ENCODE measurements around the gene RABGAP1L. TPM values are rescaled to one million over a fixed set of nuclear protein-coding genes. Genes with fewer than 3 reads are reported as not detected.

RABGAP1L gene
- total RNA-seq, 1 donor from 2014 or later: 46.0 TPM

- H3K27me3 Mint-ChIP-seq (ENCODE audit: insufficient read depth, low read depth): no peaks in the 10 kb centered on the region
- Histone ChIP-seq H3K27ac (no peak overlapping the region), H2AFZ (replicated peaks) (no peak overlapping the region), H3K9ac (no peak overlapping the region), H3K27me3 (no peaks in the 10 kb centered on the region), H3K79me2 (ENCODE audit: low read depth) (peaks cover 45% of the 10 kb centered on the region), H3K4me3 (no peak overlapping the region), H3F3A (ENCODE audit: low read depth) (no peaks in the 10 kb centered on the region), H3K9me3 (ENCODE audit: low read depth) (no peaks in the 10 kb centered on the region), H3K4me1 (no peaks in the 10 kb centered on the region), H3K4me2 (no peak overlapping the region), H3K36me3 (no peaks in the 10 kb centered on the region), H4K20me1 (ENCODE audit: low read depth) (no peaks in the 10 kb centered on the region)
- TF ChIP-seq EZH2phosphoT487 (IDR thresholded peaks at IDR 0.05): no peak
- TF ChIP-seq CTCF (IDR thresholded peaks at IDR 0.05): no peak
- no peak for TF ChIP-seq EZH2 (IDR thresholded peaks at IDR 0.05)
- no peak overlapping the region for H3K27ac Mint-ChIP-seq
- no peaks in the 10 kb centered on the region for H3K4me1 Mint-ChIP-seq
- peaks cover 3% of the 10 kb centered on the region for H3K36me3 Mint-ChIP-seq
- H3K4me3 Mint-ChIP-seq: no peak overlapping the region
- peaks cover 5% of the 10 kb centered on the region for H3K9me3 Mint-ChIP-seq
- DNase-seq (ENCODE audit: low spot score): no peak
Observed at GRCh38 chr1:174900317-174900716, 741.0 kb downstream of the RABGAP1L start.

- Mint-ChIP-seq H3K36me3 (peaks cover 3% of the 10 kb centered on the region), H3K27ac (no peak overlapping the region)
Observed at GRCh38 chr1:174902531-174903099, 743.3 kb downstream of the RABGAP1L start.

GRCh38 chr1:174911606-174912005 lies 752.3 kb downstream of the RABGAP1L start:
- H3K4me1 ChIP-seq: peaks cover 15% of the 10 kb centered on the region
- H3K36me3 ChIP-seq: no peaks in the 10 kb centered on the region
- H4K20me1 ChIP-seq (ENCODE audit: low read depth): no peaks in the 10 kb centered on the region
- Mint-ChIP-seq H3K4me1 (no peaks in the 10 kb centered on the region), H3K27ac (no peak overlapping the region), H3K27me3 (ENCODE audit: insufficient read depth, low read depth) (no peaks in the 10 kb centered on the region), H3K36me3 (no peaks in the 10 kb centered on the region), H3K9me3 (no peaks in the 10 kb centered on the region), H3K4me3 (no peak overlapping the region)
- H3K4me2 ChIP-seq: no peak overlapping the region
- no peaks in the 10 kb centered on the region for H3K27me3 ChIP-seq
- no peak overlapping the region for H2AFZ ChIP-seq (replicated peaks)
- no peak overlapping the region for H3K9ac ChIP-seq
- no peak overlapping the region for H3K27ac ChIP-seq
- H3K9me3 ChIP-seq (ENCODE audit: low read depth): no peaks in the 10 kb centered on the region
- peaks cover 16% of the 10 kb centered on the region for H3K79me2 ChIP-seq (ENCODE audit: low read depth)
- no peak overlapping the region for H3K4me3 ChIP-seq
- TF ChIP-seq CTCF (IDR thresholded peaks at IDR 0.05): no peak
- TF ChIP-seq EZH2phosphoT487 (IDR thresholded peaks at IDR 0.05): no peak
- no peak for TF ChIP-seq EZH2 (IDR thresholded peaks at IDR 0.05)
- DNase-seq (ENCODE audit: low spot score): no peak
- no peaks in the 10 kb centered on the region for H3F3A ChIP-seq (ENCODE audit: low read depth)

More at GRCh38 chr1:174902531-174903099, 743.3 kb downstream of the RABGAP1L start:
- no peaks in the 10 kb centered on the region for H3F3A ChIP-seq (ENCODE audit: low read depth)
- H3K9me3 ChIP-seq (ENCODE audit: low read depth): no peaks in the 10 kb centered on the region
- no peaks in the 10 kb centered on the region for H3K36me3 ChIP-seq
- no peaks in the 10 kb centered on the region for H4K20me1 ChIP-seq (ENCODE audit: low read depth)
- Mint-ChIP-seq H3K9me3 (peaks cover 7% of the 10 kb centered on the region), H3K27me3 (ENCODE audit: insufficient read depth, low read depth) (no peaks in the 10 kb centered on the region), H3K4me1 (no peaks in the 10 kb centered on the region), H3K4me3 (no peak overlapping the region)
- H3K27me3 ChIP-seq: no peaks in the 10 kb centered on the region
- no peak overlapping the region for H3K4me3 ChIP-seq
- H3K4me1 ChIP-seq: no peaks in the 10 kb centered on the region
- peaks cover 34% of the 10 kb centered on the region for H3K79me2 ChIP-seq (ENCODE audit: low read depth)
- no peak overlapping the region for H2AFZ ChIP-seq (replicated peaks)
- no peak overlapping the region for H3K27ac ChIP-seq
- TF ChIP-seq CTCF (IDR thresholded peaks at IDR 0.05) (no peak), EZH2phosphoT487 (IDR thresholded peaks at IDR 0.05) (no peak), EZH2 (IDR thresholded peaks at IDR 0.05) (no peak)
- no peak for DNase-seq (ENCODE audit: low spot score)
- H3K4me2 ChIP-seq: no peak overlapping the region
- H3K9ac ChIP-seq: no peak overlapping the region
